ENCODE measurements around the gene PPP1R17. TPM values are rescaled to one million over a fixed set of nuclear protein-coding genes. Genes with fewer than 3 reads are reported as not detected.

Gene PPP1R17
- total RNA-seq, 1 experiment from 2014 or later: 2.6 TPM

DNA sequence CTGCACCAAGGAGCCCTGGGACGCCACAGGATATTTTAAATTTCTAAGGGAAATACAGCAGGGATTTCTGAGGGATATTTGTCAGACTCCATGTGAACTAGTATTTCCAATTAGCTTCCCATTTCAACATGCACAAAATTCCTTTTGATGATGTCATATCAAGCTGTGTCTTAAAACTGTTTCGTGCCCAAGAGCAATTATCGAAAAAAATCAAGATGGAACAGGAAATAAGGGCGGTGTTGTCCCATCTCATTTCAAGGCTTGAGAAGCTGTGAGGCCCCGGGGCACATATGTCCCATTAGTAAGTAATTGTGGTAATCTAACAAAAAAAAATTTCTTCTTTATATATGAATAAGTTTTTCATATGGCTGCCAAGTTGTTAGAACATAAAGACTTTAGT lies 47.4 kb downstream of the PPP1R17 start:
- DNase-seq (ENCODE audit: low spot score) (no peak), ATAC-seq (no peak)
- CTCF ChIA-PET: interaction anchor here (0.6 kb wide), 1 partner anchor 490 kb away, joined by 3 read pairs; no protein-coding TSS in a partner anchor
- POLR2A ChIA-PET: interaction anchor here (0.7 kb wide), 1 partner anchor 72 kb away, joined by 3 read pairs; no protein-coding TSS in a partner anchor
- Mint-ChIP-seq H3K36me3 (no peaks in the 10 kb centered on the region), H3K4me3 (no peak overlapping the region), H3K9me3 (no peaks in the 10 kb centered on the region), H3K27me3 (ENCODE audit: low read depth) (peaks cover 28% of the 10 kb centered on the region), H3K4me1 (peaks cover 3% of the 10 kb centered on the region; the same call in 1 of the 2 replicates), H3K27ac (no peak overlapping the region)
- no peak for TF ChIP-seq GRHL2 (CRISPR knock-in tag; IDR thresholded peaks at IDR 0.05; ENCODE audit: insufficient replicate concordance, severe bottlenecking)
- no peak for TF ChIP-seq GTF2I (CRISPR knock-in tag; conservative IDR thresholded peaks at IDR 0.05)
- no peak for TF ChIP-seq NFYB (CRISPR knock-in tag; conservative IDR thresholded peaks at IDR 0.05; ENCODE audit: low read depth)
- no peak for TF ChIP-seq MYBL2 (CRISPR knock-in tag; IDR thresholded peaks at IDR 0.05)
- no peak for TF ChIP-seq TP53 (CRISPR knock-in tag; IDR thresholded peaks at IDR 0.05)
- no peak for TF ChIP-seq FOXK1 (CRISPR knock-in tag; IDR thresholded peaks at IDR 0.05)
- TF ChIP-seq ZNF423 (CRISPR knock-in tag; IDR thresholded peaks at IDR 0.05): no peak

- H3K27ac Mint-ChIP-seq: no peak overlapping the region
- H3K4me1 Mint-ChIP-seq: peaks cover 3% of the 10 kb centered on the region; the same call in 1 of the 2 replicates
- peak; percentile 79 for DNase-seq (ENCODE audit: low spot score)
- H3K4me3 Mint-ChIP-seq: no peak overlapping the region
- H3K9me3 Mint-ChIP-seq: no peaks in the 10 kb centered on the region
- no peak for TF ChIP-seq FOXJ3 (CRISPR knock-in tag; IDR thresholded peaks at IDR 0.05; ENCODE audit: borderline replicate concordance)
- no peak for TF ChIP-seq GRHL2 (CRISPR knock-in tag; IDR thresholded peaks at IDR 0.05; ENCODE audit: insufficient replicate concordance, severe bottlenecking)
- TF ChIP-seq, protein P1, sequence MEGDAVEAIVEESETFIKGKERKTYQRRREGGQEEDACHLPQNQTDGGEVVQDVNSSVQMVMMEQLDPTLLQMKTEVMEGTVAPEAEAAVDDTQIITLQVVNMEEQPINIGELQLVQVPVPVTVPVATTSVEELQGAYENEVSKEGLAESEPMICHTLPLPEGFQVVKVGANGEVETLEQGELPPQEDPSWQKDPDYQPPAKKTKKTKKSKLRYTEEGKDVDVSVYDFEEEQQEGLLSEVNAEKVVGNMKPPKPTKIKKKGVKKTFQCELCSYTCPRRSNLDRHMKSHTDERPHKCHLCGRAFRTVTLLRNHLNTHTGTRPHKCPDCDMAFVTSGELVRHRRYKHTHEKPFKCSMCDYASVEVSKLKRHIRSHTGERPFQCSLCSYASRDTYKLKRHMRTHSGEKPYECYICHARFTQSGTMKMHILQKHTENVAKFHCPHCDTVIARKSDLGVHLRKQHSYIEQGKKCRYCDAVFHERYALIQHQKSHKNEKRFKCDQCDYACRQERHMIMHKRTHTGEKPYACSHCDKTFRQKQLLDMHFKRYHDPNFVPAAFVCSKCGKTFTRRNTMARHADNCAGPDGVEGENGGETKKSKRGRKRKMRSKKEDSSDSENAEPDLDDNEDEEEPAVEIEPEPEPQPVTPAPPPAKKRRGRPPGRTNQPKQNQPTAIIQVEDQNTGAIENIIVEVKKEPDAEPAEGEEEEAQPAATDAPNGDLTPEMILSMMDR (IDR thresholded peaks at IDR 0.05): peak; percentile 89
- TF ChIP-seq ZNF671 (CRISPR knock-in tag; IDR thresholded peaks at IDR 0.05): no peak
- TF ChIP-seq ZBTB21 (CRISPR knock-in tag; IDR thresholded peaks at IDR 0.05; ENCODE audit: borderline replicate concordance): no peak
- TF ChIP-seq, protein P2, sequence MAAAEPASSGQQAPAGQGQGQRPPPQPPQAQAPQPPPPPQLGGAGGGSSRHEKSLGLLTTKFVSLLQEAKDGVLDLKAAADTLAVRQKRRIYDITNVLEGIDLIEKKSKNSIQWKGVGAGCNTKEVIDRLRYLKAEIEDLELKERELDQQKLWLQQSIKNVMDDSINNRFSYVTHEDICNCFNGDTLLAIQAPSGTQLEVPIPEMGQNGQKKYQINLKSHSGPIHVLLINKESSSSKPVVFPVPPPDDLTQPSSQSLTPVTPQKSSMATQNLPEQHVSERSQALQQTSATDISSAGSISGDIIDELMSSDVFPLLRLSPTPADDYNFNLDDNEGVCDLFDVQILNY (CRISPR knock-in tag; IDR thresholded peaks at IDR 0.05): no peak
- H3K27me3 Mint-ChIP-seq (ENCODE audit: low read depth): peaks cover 35% of the 10 kb centered on the region
- ChIA-PET POLR2A (interaction anchor here (0.6 kb wide), 1 partner anchor 317 kb away, joined by 3 read pairs; no protein-coding TSS in a partner anchor), CTCF (no interaction called here)
- peak; percentile 93 for ATAC-seq
- no peaks in the 10 kb centered on the region for H3K36me3 Mint-ChIP-seq
Observed at GRCh38 chr7:31735991-31736982, 49.3 kb downstream of the PPP1R17 start.

DNA sequence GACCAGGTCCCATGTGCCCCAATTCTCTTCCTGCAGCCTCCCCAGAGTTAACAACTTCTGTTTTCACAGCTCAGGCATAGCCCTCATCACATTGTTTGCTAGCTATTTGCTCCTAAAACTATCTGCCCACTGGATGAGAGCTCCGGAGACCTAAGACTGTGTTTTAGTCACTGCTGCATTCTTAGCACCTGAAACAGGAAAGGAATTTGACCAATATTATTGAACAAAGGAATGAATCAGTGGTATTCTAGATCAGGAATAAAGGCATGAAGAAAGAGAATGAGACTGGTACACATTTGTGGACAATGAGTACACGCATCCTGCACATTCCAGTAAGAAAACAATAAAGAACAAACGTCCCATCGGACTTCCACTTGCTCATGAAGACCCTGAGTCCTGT lies 54.8 kb downstream of the PPP1R17 start:
- Mint-ChIP-seq H3K27me3 (ENCODE audit: low read depth) (peaks cover 77% of the 10 kb centered on the region), H3K27ac (no peak overlapping the region), H3K36me3 (no peaks in the 10 kb centered on the region), H3K4me1 (no peaks in the 10 kb centered on the region), H3K9me3 (no peaks in the 10 kb centered on the region), H3K4me3 (no peak overlapping the region)
- CTCF ChIA-PET: interaction anchor here (1.0 to 1.2 kb wide), 3 partner anchors 423 to 607 kb away, joined by 3 to 6 read pairs (median 3); no protein-coding TSS in a partner anchor
- POLR2A ChIA-PET: no interaction called here
- ATAC-seq (no peak), DNase-seq (ENCODE audit: low spot score) (no peak)
- TF ChIP-seq AFF4 (CRISPR knock-in tag; IDR thresholded peaks at IDR 0.05; ENCODE audit: borderline replicate concordance) (no peak), ZSCAN18 (CRISPR knock-in tag; IDR thresholded peaks at IDR 0.05) (no peak), ZNF138 (CRISPR knock-in tag; conservative IDR thresholded peaks at IDR 0.05) (no peak), FOXK1 (CRISPR knock-in tag; IDR thresholded peaks at IDR 0.05) (no peak), SMAD4 (CRISPR knock-in tag; IDR thresholded peaks at IDR 0.05) (no peak), JAZF1 (CRISPR knock-in tag; IDR thresholded peaks at IDR 0.05) (no peak), ZNF671 (CRISPR knock-in tag; IDR thresholded peaks at IDR 0.05) (no peak)
- TF ChIP-seq, protein P3, sequence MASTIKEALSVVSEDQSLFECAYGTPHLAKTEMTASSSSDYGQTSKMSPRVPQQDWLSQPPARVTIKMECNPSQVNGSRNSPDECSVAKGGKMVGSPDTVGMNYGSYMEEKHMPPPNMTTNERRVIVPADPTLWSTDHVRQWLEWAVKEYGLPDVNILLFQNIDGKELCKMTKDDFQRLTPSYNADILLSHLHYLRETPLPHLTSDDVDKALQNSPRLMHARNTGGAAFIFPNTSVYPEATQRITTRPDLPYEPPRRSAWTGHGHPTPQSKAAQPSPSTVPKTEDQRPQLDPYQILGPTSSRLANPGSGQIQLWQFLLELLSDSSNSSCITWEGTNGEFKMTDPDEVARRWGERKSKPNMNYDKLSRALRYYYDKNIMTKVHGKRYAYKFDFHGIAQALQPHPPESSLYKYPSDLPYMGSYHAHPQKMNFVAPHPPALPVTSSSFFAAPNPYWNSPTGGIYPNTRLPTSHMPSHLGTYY (CRISPR knock-in tag; IDR thresholded peaks at IDR 0.05): no peak

All from WTC11 (cell line).